ENCODE results near the gene BTNL2. TPM values are rescaled to one million over a fixed set of nuclear protein-coding genes. Genes with fewer than 3 reads are reported as not detected.
A peak's percentile ranks its signal among the peaks of the same experiment; 100 is the strongest.

BTNL2 gene
- total and polyA plus RNA-seq, 2 of the 13 experiments (the other 11 are each of a cell fraction or from before 2014, with no cell fraction given) = not detected

DNA sequence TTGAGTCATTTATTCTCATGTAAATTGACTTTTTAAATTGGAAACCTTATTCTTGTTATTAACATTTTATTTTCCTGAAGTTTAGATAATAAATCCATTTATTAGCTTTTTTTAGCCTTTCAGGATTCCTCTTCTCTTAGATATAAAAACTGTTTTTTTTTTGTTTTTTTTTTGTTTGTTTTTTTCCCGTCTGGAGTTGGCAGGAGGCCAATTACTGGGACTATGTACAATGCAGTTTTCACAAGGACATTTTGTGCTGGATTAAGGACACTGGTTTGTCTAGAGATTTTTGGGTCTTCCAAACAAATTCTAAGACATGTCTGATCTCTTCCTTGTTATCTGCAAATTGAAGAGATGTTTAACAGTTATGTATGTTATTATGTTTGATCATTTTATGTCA, 1.3 kb downstream of the BTNL2 start:
- 2% methylated on average over 1 of the region's 1 CpG for WGBS (ENCODE audit: low lambda C conversion rate)
- H3K9me3 ChIP-seq (ENCODE audit: low read length) = no peaks in the 10 kb centered on the region
- no peak for ATAC-seq
- no TSS peak for BruUV-seq (replicated peaks)
- no peak overlapping the region for H3K4me3 ChIP-seq (replicated peaks in 1 of 3; ENCODE audit: insufficient read depth in 1 of 3, low read depth in 2 of 3, low read length in 3 of 3)
- in situ Hi-C loops (cut with HindIII; ENCODE audit: extremely low pct_ligation_motif_present, low pct_unique_long_range_greater_than_20kb) (no loop called here), intact Hi-C loops (cut with micrococcal nuclease; ENCODE audit: unreplicated experiment) (no loop called here)
- no peaks in the 10 kb centered on the region for H4K20me1 ChIP-seq (ENCODE audit: insufficient read depth, low read length)
- H2AFZ ChIP-seq (ENCODE audit: low read length) = no peak overlapping the region
- no peaks in the 10 kb centered on the region for H3K79me2 ChIP-seq (ENCODE audit: insufficient read depth, low read length)
- no peak overlapping the region for H3K4me2 ChIP-seq (ENCODE audit: low read depth, low read length)
- DNase-seq (ENCODE audit: low spot score) = no peak
- FAIRE-seq = no peak
- ChIA-PET POLR2A (no interaction called here), CTCF (ENCODE audit: low intra/inter-chr PET ratio, low total read pairs) (no interaction called here)
- no peak overlapping the region for H3K27ac ChIP-seq (ENCODE audit: extremely low read length, insufficient read depth, low read length)
- H3K36me3 ChIP-seq (replicated peaks in 1 of 2; ENCODE audit: control insufficient read depth in 1 of 2, insufficient read depth in 2 of 2, low read length in 2 of 2) = no peaks in the 10 kb centered on the region
- TF ChIP-seq ZNF430 (CRISPR knock-in tag; IDR thresholded peaks at IDR 0.05) (no peak), LCORL (IDR thresholded peaks at IDR 0.05) (peak; percentile 72), LCORL (CRISPR knock-in tag; IDR thresholded peaks at IDR 0.05) (no peak)
- H3K4me1 ChIP-seq (ENCODE audit: insufficient read depth, low read length) = no peaks in the 10 kb centered on the region
- H3K27me3 ChIP-seq (ENCODE audit: control insufficient read depth in 1 of 2, insufficient read depth in 2 of 2, low read length in 2 of 2) = peaks cover 0 to 28% of the 10 kb centered on the region in 2 experiments; a peak in 2 of 5 replicates
- no peak overlapping the region for H3K9ac ChIP-seq (ENCODE audit: insufficient read depth, low read depth, low read length)

DNA sequence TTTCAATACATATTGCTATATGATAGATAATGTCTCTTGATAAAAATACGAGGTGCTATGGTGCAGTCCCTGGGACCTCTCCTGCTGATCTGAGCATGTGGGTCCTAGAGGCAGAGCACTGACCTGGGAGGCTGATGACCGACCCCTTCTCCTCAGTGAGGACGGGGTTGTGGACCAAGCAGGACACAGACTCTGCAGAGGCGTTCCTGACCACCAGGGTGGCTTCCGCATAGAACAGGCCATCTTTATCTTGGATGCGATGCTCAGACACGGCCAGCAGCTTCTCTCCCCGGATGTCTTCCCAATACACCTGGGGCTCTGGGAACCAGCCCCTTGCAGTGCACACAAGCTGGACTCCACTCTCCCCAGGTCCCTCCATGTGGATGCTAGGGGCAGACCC, 4.2 kb downstream of the BTNL2 start:
- no peak overlapping the region for H3K4me3 ChIP-seq (replicated peaks in 1 of 3; ENCODE audit: insufficient read depth in 1 of 3, low read depth in 2 of 3, low read length in 3 of 3)
- intact Hi-C loops (cut with micrococcal nuclease; ENCODE audit: unreplicated experiment) (no loop called here), in situ Hi-C loops (cut with HindIII; ENCODE audit: extremely low pct_ligation_motif_present, low pct_unique_long_range_greater_than_20kb) (no loop called here)
- no peak overlapping the region for H3K27ac ChIP-seq (ENCODE audit: extremely low read length, insufficient read depth, low read length)
- H3K4me2 ChIP-seq (ENCODE audit: low read depth, low read length) = no peak overlapping the region
- TF ChIP-seq MTF1 (CRISPR knock-in tag; IDR thresholded peaks at IDR 0.05) (no peak), FOXO1 (CRISPR knock-in tag; IDR thresholded peaks at IDR 0.05) (no peak), TAF1 (CRISPR knock-in tag; IDR thresholded peaks at IDR 0.05) (no peak), STAT5B (CRISPR knock-in tag; IDR thresholded peaks at IDR 0.05) (no peak), ZC3H4 (CRISPR knock-in tag; IDR thresholded peaks at IDR 0.05; ENCODE audit: borderline replicate concordance) (no peak), EEA1 (CRISPR knock-in tag; IDR thresholded peaks at IDR 0.05; ENCODE audit: borderline replicate concordance) (no peak), ZNF260 (CRISPR knock-in tag; IDR thresholded peaks at IDR 0.05; ENCODE audit: borderline replicate concordance, low read depth) (no peak), ZNF674 (CRISPR knock-in tag; IDR thresholded peaks at IDR 0.05; ENCODE audit: low read depth) (no peak), ZNF598 (CRISPR knock-in tag; IDR thresholded peaks at IDR 0.05; ENCODE audit: borderline replicate concordance) (no peak), SALL2 (CRISPR knock-in tag; IDR thresholded peaks at IDR 0.05) (no peak), ZNF607 (CRISPR knock-in tag; IDR thresholded peaks at IDR 0.05; ENCODE audit: borderline replicate concordance) (no peak), ZNF772 (CRISPR knock-in tag; IDR thresholded peaks at IDR 0.05) (no peak)
- TF ChIP-seq, protein P1, sequence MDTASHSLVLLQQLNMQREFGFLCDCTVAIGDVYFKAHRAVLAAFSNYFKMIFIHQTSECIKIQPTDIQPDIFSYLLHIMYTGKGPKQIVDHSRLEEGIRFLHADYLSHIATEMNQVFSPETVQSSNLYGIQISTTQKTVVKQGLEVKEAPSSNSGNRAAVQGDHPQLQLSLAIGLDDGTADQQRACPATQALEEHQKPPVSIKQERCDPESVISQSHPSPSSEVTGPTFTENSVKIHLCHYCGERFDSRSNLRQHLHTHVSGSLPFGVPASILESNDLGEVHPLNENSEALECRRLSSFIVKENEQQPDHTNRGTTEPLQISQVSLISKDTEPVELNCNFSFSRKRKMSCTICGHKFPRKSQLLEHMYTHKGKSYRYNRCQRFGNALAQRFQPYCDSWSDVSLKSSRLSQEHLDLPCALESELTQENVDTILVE (CRISPR knock-in tag; IDR thresholded peaks at IDR 0.05) = no peak
- WGBS (ENCODE audit: low lambda C conversion rate) = 2% methylated on average over 2 of the region's 8 CpGs
- ATAC-seq = peak; percentile 72
- DNase-seq (ENCODE audit: low spot score) = no peak
- ChIA-PET CTCF (ENCODE audit: low intra/inter-chr PET ratio, low total read pairs) (no interaction called here), POLR2A (no interaction called here)
- BruUV-seq (replicated peaks) = no TSS peak
- H3K9me3 ChIP-seq (ENCODE audit: low read length) = no peaks in the 10 kb centered on the region
- no peaks in the 10 kb centered on the region for H3K79me2 ChIP-seq (ENCODE audit: insufficient read depth, low read length)
- no peaks in the 10 kb centered on the region for H3K36me3 ChIP-seq (replicated peaks in 1 of 2; ENCODE audit: control insufficient read depth in 1 of 2, insufficient read depth in 2 of 2, low read length in 2 of 2)
- no peak overlapping the region for H2AFZ ChIP-seq (ENCODE audit: low read length)
- H4K20me1 ChIP-seq (ENCODE audit: insufficient read depth, low read length) = no peaks in the 10 kb centered on the region
- no peaks in the 10 kb centered on the region for H3K4me1 ChIP-seq (ENCODE audit: insufficient read depth, low read length)
- H3K9ac ChIP-seq (ENCODE audit: insufficient read depth, low read depth, low read length) = no peak overlapping the region
- no peak for FAIRE-seq
- peaks cover 0 to 23% of the 10 kb centered on the region in 2 experiments; a peak in 3 of 5 replicates for H3K27me3 ChIP-seq (ENCODE audit: control insufficient read depth in 1 of 2, insufficient read depth in 2 of 2, low read length in 2 of 2)
